Effector memory CD8-positive, alpha-beta T cell (primary cell): ENCODE data around the gene HINT2.

Experiments
- ATAC-seq: fragments of 150-1000 bp; cut with Tn5 transposase; replicated peaks from 2 replicates; pipeline ENCODE4 v1.10.0; 2021; ENCODE audit warnings: mild to moderate bottlenecking, moderate library complexity
- DNase-seq, 3 experiments: peaks; one replicate each; pipeline ENCODE4 v3.0.0; 2021
- H3K27ac Mint-ChIP-seq, 2 donors: one replicate each; pipeline ENCODE4 v1.8.0; 2022; ENCODE audit warnings: mild to moderate bottlenecking in 2 of 2, mixed read lengths in 2 of 2, moderate library complexity in 2 of 2
- H3K27me3 Mint-ChIP-seq, 2 donors: one replicate each; pipeline ENCODE4 v1.8.0; 2022; ENCODE audit warnings: mixed read lengths in 2 of 2
- H3K36me3 Mint-ChIP-seq: one replicate; pipeline ENCODE4 v1.8.0; 2022; ENCODE audit warnings: mild to moderate bottlenecking, moderate library complexity, mixed read lengths; ENCODE audit not compliant: insufficient read depth
- H3K4me1 Mint-ChIP-seq, 2 donors: one replicate each; pipeline ENCODE4 v1.8.0; 2022; ENCODE audit warnings: low read depth in 2 of 2, mixed read lengths in 2 of 2
- H3K4me3 Mint-ChIP-seq, 2 donors: one replicate each; pipeline ENCODE4 v1.8.0; 2022; ENCODE audit warnings: mild to moderate bottlenecking in 2 of 2, mixed read lengths in 2 of 2, moderate library complexity in 2 of 2
- H3K9me3 Mint-ChIP-seq, 2 donors: one replicate each; pipeline ENCODE4 v1.8.0; 2022; ENCODE audit warnings: mixed read lengths in 2 of 2

The HINT2 gene

DNA sequence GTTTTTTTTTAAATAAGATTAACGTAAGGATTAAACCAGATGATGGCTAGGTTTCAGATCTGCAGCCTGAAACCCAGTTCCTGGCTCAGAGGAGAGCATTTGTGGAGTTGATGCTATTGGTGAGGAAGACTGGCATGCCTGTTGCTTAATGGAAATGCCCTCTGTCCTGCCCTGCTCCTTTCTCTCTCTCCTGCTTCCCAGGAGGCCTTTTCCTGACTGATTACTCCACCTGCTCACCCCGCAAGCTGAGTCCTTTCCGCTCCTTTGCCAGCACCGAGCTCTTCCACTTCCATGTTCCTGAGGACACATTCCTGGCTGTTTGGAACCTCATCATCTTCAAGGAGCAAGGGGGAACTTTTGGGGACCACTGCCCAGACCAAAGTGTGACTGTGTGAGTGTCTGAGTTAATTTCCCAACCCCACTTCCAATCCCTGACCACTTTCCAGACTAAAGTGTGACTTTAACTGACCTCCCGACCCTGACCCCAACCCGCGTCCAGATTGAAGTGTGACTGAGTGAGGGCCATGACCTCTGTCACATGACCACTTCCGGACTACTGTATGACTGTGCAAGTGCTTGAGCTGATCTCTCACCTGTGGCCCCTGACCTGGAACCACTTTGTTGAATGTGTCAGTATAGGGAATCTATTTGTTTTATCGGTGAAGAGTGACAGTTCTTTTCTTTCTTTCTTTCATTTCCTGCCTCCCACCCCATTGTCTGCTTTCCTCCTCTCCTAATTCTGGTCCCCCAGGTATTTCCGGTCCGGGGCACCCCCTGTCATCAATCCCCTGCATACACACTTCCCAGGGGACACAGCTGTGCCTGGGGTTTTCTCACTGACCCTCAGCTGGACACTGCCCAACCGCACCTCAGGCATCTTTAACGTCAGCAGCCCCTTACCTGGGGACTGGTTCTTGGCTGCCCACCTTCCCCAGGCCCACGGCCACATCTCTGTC is 19.7 kb upstream of the HINT2 start:
- ATAC-seq (no peak), DNase-seq (no peak)
- Mint-ChIP-seq H3K9me3 (no peaks in the 10 kb centered on the region), H3K27ac (peak overlapping the region in 1 of 2 donors; percentile 72), H3K36me3 (peaks cover 6% of the 10 kb centered on the region), H3K27me3 (no peaks in the 10 kb centered on the region), H3K4me1 (peaks cover 16 to 20% of the 10 kb centered on the region in 2 donors), H3K4me3 (no peak overlapping the region)

DNA sequence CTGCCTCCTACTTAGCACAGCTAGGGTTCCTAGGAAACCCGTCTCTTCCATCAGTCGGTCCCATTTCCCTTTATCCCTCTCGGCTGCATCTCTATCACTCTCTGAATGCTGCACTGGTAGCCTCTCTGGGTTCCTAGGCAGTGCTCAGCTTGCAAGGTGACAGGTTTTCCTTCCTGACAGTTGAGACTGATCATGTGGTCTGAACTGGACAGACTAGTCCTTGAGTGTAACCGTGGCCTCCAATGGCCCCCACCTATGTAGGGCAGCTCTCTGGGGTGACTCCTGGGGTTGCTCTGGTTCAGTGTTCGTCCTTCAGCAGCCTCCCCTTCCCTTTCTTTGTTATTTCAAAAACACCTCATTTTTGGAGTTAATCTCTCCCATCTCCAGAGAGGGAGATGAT is 18.0 kb upstream of the HINT2 start:
- Mint-ChIP-seq H3K9me3 (no peaks in the 10 kb centered on the region), H3K4me3 (no peak overlapping the region), H3K27me3 (no peaks in the 10 kb centered on the region), H3K36me3 (peaks cover 15% of the 10 kb centered on the region), H3K27ac (no peak overlapping the region), H3K4me1 (peaks cover 27 to 29% of the 10 kb centered on the region in 2 donors)
- no peak for DNase-seq
- no peak for ATAC-seq

DNA sequence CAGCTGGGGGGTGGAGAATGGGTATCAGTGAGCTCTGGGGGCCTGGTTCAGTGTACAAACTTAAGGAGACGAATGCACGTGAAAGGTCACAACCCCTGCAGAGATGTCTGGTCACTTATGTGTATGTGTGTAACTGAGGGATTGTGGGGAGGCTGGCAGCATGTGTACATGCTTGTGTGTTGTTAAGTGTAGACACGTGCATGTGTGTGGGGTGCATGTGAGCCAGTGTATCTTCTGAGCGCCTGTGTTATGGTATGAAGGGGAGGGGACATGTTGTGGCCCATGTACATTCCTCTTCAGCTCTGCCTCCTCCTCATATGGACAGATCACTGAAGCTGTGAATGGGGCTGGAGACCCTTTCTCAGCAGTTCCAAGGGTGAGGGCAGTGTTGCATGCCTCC is 16.2 kb upstream of the HINT2 start:
- Mint-ChIP-seq H3K36me3 (peaks cover 12% of the 10 kb centered on the region), H3K27ac (no peak overlapping the region), H3K9me3 (no peaks in the 10 kb centered on the region), H3K4me1 (peaks cover 30 to 32% of the 10 kb centered on the region in 2 donors), H3K27me3 (no peaks in the 10 kb centered on the region), H3K4me3 (no peak overlapping the region)
- ATAC-seq (no peak), DNase-seq (no peak)

DNA sequence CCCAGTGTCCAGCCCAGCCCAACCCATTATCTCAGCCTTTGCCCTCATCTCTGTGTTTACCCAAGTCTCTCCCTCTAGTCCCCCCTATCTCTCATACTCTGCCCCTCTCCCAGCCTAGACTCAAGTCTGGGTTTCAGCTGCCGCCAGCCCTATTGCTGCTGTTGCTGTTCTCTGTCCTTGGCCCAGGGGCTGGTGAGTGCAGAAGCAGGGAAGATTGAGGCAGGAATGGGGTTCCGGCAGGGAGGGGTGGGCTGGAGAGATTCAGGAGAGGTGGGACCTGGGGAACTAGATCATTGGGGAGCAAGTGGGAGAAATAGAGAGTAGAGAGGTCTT is 14.9 kb upstream of the HINT2 start:
- H3K27me3 Mint-ChIP-seq: no peaks in the 10 kb centered on the region

DNA sequence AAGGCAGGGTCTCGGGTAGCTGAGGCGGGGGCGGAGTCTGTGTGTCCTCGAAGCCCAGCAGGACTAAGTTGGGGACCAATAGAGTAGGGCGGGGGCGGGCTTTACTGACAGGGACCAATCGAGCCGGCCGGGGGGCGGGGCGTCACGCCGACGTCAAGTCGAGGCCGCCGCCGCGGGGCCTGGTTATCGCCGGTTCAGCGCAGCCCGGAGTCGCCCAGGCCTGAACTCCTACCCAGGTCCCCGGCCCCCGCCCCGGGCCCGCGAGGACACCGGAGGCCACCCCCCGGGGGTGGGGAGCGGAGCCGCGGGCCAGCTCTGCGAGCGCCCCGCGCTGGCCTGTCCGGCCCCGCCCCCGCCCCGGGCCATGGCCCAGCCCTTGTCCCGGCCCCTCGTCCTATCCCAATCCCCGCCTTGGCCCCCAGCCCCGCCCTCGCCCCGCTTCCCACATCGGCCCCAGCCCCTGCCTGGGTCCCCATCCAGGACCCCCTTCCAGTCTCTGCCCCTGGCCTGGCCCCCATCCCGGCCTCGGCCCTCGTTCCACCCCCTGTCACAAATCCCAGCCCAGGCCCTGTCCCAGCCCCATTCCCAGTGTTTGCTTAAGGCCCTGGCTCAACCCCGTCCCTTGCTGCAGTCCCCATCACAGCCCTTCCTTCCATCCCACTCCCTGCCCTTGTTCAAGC is 14.4 kb upstream of the HINT2 start, which contains the start of gene TMEM8B:
Gene TMEM8B, plus strand, starts transcription at position 145 of the 680 bp plus-strand sequence. Its CDS starts 220 bp downstream, at position 365.
- peak; percentile 92 for ATAC-seq
- peaks cover 32% of the 10 kb centered on the region in 2 donors for H3K4me1 Mint-ChIP-seq
- H3K27me3 Mint-ChIP-seq: no peaks in the 10 kb centered on the region
- no peaks in the 10 kb centered on the region for H3K9me3 Mint-ChIP-seq
- H3K4me3 Mint-ChIP-seq: peak within 1 kb of the TSS; percentile 90 to 99
- peak; percentile 86 to 87 (median 87) for DNase-seq
- peaks cover 12% of the 10 kb centered on the region for H3K36me3 Mint-ChIP-seq
- H3K27ac Mint-ChIP-seq: peak within 1 kb of the TSS; percentile 92 to 97

More for the DNA sequence above, 14.9 kb upstream of the HINT2 start:
- peaks cover 32% of the 10 kb centered on the region in 2 donors for H3K4me1 Mint-ChIP-seq
- H3K9me3 Mint-ChIP-seq: no peaks in the 10 kb centered on the region
- peak overlapping the region; percentile 90 to 99 for H3K4me3 Mint-ChIP-seq
- no peak for DNase-seq
- ATAC-seq: no peak
- peak overlapping the region; percentile 92 to 97 for H3K27ac Mint-ChIP-seq
- peaks cover 12% of the 10 kb centered on the region for H3K36me3 Mint-ChIP-seq

DNA sequence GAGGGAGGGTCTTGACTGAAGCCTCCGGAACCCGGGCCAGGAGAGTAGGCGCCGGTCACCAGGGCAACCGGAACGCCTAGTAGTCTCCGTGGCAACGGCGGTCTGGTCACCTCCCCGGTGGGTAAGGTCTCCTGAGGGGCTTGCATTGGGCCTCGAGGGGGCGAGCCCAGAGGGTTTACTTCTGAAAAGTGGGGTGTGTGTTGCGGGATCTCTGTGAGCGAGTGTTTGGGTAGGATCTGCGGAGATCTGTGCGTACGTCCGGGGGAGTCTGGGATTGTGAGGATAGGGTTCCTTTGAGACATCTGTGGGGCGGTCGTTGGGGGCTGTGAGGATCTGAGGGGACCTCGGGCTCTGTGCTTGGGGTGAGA is 13.9 kb upstream of the HINT2 start, which contains the start of gene FAM221B:
Gene FAM221B, minus strand, starts transcription at position 17 of the 368 bp plus-strand sequence. CDS start 2,571 bp downstream, outside the sequence.
- peak; percentile 21 for ATAC-seq
- H3K9me3 Mint-ChIP-seq: no peaks in the 10 kb centered on the region
- DNase-seq: peak in 1 of 3 experiments; percentile 31
- H3K27me3 Mint-ChIP-seq: no peaks in the 10 kb centered on the region
- peaks cover 12% of the 10 kb centered on the region for H3K36me3 Mint-ChIP-seq
- H3K4me3 Mint-ChIP-seq: peak within 1 kb of the TSS; percentile 90 to 99
- peak within 1 kb of the TSS; percentile 92 to 97 for H3K27ac Mint-ChIP-seq
- peaks cover 32% of the 10 kb centered on the region in 2 donors for H3K4me1 Mint-ChIP-seq

DNA sequence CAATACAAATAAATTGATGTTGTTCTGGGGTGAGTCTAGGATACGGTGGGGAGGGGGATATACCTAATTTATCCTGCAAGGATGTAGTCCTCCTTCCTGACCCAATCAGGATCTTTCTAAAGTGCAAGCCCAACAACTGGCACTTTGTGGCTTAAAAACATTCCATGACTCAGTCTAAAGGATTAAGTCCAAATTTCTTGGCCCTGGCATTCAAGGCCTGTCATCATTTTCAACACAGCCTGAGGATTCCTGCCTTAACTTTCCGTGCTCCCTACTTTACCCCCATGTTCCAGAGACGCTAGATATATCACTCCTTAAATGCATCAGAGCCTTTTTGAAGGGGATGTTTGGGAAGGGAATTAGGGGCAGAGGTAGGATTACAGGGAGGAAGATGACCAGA is 12.6 kb upstream of the HINT2 start:
- no peak for DNase-seq
- H3K4me3 Mint-ChIP-seq: peak overlapping the region; percentile 90 to 99
- H3K36me3 Mint-ChIP-seq: peaks cover 12% of the 10 kb centered on the region
- H3K4me1 Mint-ChIP-seq: peaks cover 32% of the 10 kb centered on the region in 2 donors
- peaks cover 0 to 6% of the 10 kb centered on the region in 2 donors for H3K27me3 Mint-ChIP-seq
- peak overlapping the region in 1 of 2 donors; percentile 97 for H3K27ac Mint-ChIP-seq
- H3K9me3 Mint-ChIP-seq: no peaks in the 10 kb centered on the region
- no peak for ATAC-seq

DNA sequence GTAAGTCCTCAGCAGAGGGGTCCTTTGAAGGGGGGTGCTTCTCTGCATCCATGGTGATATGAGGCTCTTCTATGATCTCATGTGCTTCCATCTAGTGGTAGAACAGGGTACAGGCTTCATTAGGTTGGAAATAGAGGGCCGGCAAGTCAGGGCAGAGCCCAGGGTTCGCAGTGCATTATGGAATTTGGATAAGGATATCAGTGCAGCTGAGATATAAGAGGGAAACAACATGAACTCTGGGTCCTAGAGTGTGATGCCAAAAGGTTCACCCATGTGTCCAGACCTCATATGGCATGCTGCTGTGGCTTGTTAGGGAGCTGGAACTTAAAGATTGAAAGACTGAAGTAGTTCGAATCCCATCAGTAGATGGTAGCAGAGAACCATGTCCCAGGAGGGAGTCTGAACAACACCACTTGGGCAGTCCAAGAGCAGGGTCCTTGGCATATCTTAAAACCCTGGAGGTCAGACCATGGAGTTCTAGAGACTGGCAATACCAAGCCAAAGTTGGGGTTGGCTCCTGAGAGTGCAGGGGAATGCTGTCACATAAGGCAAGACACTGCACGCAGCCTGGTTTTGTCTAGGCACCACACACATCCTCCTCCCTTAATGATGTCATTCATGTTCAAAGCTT is 11.3 kb upstream of the HINT2 start:
- Mint-ChIP-seq H3K9me3 (no peaks in the 10 kb centered on the region), H3K36me3 (peaks cover 12% of the 10 kb centered on the region), H3K4me3 (no peak overlapping the region), H3K4me1 (peaks cover 28 to 32% of the 10 kb centered on the region in 2 donors), H3K27ac (no peak overlapping the region), H3K27me3 (peaks cover 0 to 6% of the 10 kb centered on the region in 2 donors)
- ATAC-seq (peak; percentile 38), DNase-seq (peak; percentile 36 to 42 (median 40))

DNA sequence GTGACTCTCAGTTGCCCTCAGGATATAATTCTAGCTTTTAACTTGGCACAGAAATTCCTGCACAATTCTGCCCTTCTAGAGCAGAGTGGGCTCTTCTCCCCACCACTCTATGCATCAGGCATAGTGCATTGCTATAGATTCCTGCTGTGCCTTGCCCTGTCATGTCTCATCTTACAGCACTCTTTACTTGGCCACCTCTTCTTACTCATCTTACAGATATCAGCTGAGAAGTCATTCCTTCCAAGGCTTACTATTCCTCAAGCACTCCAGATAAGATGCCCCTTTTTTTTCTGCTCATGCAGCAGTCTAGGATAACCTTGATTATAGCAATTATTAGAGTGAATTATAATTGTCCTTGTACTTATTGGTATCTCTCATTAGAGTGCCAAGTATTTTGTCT is 8.1 kb upstream of the HINT2 start:
- ATAC-seq (no peak), DNase-seq (no peak)
- H3K9me3 Mint-ChIP-seq: no peaks in the 10 kb centered on the region
- peaks cover under 1% of the 10 kb centered on the region for H3K36me3 Mint-ChIP-seq
- H3K27ac Mint-ChIP-seq: no peak overlapping the region
- peaks cover 5 to 6% of the 10 kb centered on the region in 2 donors for H3K4me1 Mint-ChIP-seq
- H3K4me3 Mint-ChIP-seq: no peak overlapping the region
- H3K27me3 Mint-ChIP-seq: peaks cover 5 to 6% of the 10 kb centered on the region in 2 donors

DNA sequence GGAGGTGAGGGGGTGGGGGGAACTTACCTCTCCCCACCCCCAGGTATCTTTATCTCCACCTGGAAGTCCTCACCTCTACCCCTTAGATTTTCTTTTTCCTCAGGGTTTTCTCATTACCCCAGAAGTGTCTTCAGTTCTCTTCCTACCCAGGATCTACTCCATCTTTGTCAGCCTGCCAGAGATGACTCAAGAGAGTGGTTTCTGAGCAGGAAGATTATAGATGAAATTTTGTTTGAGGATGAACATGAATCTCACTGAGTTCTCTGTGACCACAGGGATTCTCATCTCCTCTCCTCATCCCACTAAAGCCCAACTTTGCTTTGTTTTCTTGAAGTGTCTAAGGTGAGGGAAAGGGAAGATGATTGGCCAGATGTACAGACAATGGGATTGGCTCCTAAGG is 5.2 kb upstream of the HINT2 start:
- no peak overlapping the region for H3K27ac Mint-ChIP-seq
- H3K36me3 Mint-ChIP-seq: peaks cover 12% of the 10 kb centered on the region
- ATAC-seq (no peak), DNase-seq (no peak)
- H3K9me3 Mint-ChIP-seq: peaks cover 0 to 1% of the 10 kb centered on the region in 2 donors
- no peak overlapping the region for H3K4me3 Mint-ChIP-seq
- H3K27me3 Mint-ChIP-seq: peaks cover 6% of the 10 kb centered on the region in 2 donors
- peaks cover 3 to 7% of the 10 kb centered on the region in 2 donors for H3K4me1 Mint-ChIP-seq

DNA sequence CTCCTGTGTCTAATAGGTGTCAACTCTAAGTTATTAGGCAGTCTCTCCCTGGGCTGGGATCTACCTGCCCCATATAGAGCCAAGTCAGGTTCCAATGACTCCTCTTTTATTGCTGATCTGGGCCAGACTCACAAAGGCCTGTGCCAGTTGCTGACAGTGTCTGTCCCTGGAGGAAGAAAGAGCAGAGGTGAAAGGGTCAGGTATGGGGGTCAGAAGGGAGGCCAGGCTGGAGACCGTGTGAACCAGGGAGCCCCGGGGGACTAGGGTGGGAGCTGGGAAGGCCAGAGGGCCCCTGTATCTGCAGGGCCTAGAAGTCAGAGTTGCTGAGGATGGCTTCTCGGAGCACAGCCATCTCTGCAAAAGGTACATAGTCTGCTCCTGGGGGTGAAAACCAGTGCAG is 3.5 kb upstream of the HINT2 start:
- H3K9me3 Mint-ChIP-seq: peaks cover 0 to 1% of the 10 kb centered on the region in 2 donors
- peaks cover 13% of the 10 kb centered on the region for H3K36me3 Mint-ChIP-seq
- H3K27me3 Mint-ChIP-seq: peaks cover 6% of the 10 kb centered on the region in 2 donors
- no peak overlapping the region for H3K4me3 Mint-ChIP-seq
- no peak overlapping the region for H3K27ac Mint-ChIP-seq
- peaks cover 9 to 14% of the 10 kb centered on the region in 2 donors for H3K4me1 Mint-ChIP-seq
- DNase-seq: no peak
- no peak for ATAC-seq

DNA sequence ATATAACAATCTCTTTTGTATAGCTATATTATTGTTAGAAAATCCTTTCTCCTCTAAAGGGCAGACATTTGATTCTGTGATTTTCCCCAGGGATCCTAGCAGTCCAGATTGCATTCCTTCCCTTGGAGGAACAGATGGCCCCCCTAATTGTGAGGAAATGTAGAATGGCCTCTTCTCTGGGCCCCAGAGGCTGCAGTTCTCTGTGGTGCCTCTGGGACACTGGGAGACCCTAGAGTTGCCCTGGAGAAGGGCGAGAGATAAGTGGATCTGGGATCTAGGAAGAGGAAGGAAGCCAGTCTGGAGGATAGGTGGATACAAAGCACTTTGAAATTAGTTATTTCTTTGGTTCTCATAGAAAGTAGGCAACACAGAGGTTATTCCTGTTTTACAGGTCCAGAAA is 1.9 kb upstream of the HINT2 start:
- DNase-seq (no peak), ATAC-seq (no peak)
- peaks cover 0 to 1% of the 10 kb centered on the region in 2 donors for H3K9me3 Mint-ChIP-seq
- peaks cover 18% of the 10 kb centered on the region for H3K36me3 Mint-ChIP-seq
- peaks cover 0 to 6% of the 10 kb centered on the region in 2 donors for H3K27me3 Mint-ChIP-seq
- peak overlapping the region in 1 of 2 donors; percentile 92 for H3K4me3 Mint-ChIP-seq
- no peak overlapping the region for H3K27ac Mint-ChIP-seq
- H3K4me1 Mint-ChIP-seq: peaks cover 24 to 26% of the 10 kb centered on the region in 2 donors
